ENCODE results near the gene PHLDA3.

Gene PHLDA3

DNA sequence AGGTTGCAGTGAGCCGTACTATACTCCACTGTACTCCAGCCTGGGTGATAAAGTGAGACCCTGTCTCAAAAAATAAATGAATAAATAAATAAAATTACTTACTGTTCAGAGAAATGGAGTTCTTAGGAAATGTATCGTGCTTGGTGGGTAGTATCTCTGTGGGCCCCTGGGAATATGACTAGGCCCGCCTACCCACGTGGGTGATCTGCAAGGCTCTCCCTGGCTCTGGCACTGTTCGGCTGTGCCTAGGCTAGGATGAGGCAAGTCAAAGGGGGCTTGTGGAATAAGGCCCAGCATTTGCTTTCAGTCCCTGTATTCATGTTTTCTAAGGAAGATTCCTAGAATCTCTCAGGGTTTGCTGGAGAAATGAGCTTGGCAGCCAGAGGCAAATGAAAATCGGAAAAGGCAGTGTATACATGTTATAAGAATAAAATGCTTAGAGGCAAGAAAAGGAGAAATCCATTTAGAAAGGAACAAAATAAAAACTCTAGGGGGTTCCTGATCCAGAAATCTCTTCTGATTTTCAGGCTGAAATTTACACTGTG lies 42.5 kb upstream of the PHLDA3 start:
- Histone ChIP-seq H3K27me3 (ENCODE audit: insufficient read depth, low read length) (no peaks in the 10 kb centered on the region), H4K20me1 (ENCODE audit: insufficient read depth, low read length) (no peaks in the 10 kb centered on the region), H2AFZ (ENCODE audit: low read length) (no peak overlapping the region), H3F3A (ENCODE audit: insufficient read depth, low read length) (no peaks in the 10 kb centered on the region), H3K4me3 (ENCODE audit: low read depth, low read length, poor library complexity, severe bottlenecking) (no peak overlapping the region), H3K9ac (ENCODE audit: low read length) (no peak overlapping the region), H3K4me2 (ENCODE audit: low read length) (peak overlapping the region; percentile 33; the same call in 1 of the 2 replicates), H3K36me3 (ENCODE audit: insufficient read depth, low read length) (no peaks in the 10 kb centered on the region), H3K4me1 (ENCODE audit: insufficient read depth, low read length, severe bottlenecking) (peaks cover 51% of the 10 kb centered on the region), H3K9me2 (ENCODE audit: low read depth, low read length) (no peaks in the 10 kb centered on the region), H3K79me2 (ENCODE audit: insufficient read depth, low read length) (no peaks in the 10 kb centered on the region), H3K27ac (ENCODE audit: low read depth, low read length, poor library complexity, severe bottlenecking) (peak overlapping the region; percentile 63), H3K9me3 (ENCODE audit: low read length) (no peaks in the 10 kb centered on the region)
- TF ChIP-seq EZH2 (IDR thresholded peaks at IDR 0.05; ENCODE audit: borderline replicate concordance, low read length), result no peak
- TF ChIP-seq, protein P1, sequence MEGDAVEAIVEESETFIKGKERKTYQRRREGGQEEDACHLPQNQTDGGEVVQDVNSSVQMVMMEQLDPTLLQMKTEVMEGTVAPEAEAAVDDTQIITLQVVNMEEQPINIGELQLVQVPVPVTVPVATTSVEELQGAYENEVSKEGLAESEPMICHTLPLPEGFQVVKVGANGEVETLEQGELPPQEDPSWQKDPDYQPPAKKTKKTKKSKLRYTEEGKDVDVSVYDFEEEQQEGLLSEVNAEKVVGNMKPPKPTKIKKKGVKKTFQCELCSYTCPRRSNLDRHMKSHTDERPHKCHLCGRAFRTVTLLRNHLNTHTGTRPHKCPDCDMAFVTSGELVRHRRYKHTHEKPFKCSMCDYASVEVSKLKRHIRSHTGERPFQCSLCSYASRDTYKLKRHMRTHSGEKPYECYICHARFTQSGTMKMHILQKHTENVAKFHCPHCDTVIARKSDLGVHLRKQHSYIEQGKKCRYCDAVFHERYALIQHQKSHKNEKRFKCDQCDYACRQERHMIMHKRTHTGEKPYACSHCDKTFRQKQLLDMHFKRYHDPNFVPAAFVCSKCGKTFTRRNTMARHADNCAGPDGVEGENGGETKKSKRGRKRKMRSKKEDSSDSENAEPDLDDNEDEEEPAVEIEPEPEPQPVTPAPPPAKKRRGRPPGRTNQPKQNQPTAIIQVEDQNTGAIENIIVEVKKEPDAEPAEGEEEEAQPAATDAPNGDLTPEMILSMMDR (IDR thresholded peaks at IDR 0.05; ENCODE audit: low read length), result no peak

DNA sequence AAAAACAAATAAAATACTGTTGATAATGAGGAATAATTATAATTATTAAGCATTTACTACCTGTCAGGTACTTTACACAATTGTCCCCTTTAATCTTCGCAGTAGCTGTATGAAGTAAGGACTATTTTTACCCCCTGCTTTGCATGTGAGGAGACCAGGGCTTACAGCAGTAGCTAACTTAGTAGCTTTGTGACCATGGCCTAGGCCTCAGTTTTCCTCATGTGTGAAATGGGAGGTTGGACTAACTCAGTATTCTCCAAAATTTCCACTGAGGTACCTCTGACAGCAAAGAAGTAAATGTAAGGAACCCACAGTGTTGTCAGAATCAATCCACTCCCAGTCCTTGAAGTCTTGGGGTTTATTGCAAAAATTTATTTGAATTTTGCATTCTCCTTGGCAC lies 41.7 kb upstream of the PHLDA3 start:
- no peaks in the 10 kb centered on the region for H3K9me2 ChIP-seq (ENCODE audit: low read depth, low read length)
- H3F3A ChIP-seq (ENCODE audit: insufficient read depth, low read length), result no peaks in the 10 kb centered on the region
- H2AFZ ChIP-seq (ENCODE audit: low read length), result no peak overlapping the region
- no peaks in the 10 kb centered on the region for H3K9me3 ChIP-seq (ENCODE audit: low read length)
- peak overlapping the region; percentile 63 for H3K27ac ChIP-seq (ENCODE audit: low read depth, low read length, poor library complexity, severe bottlenecking)
- no peak for TF ChIP-seq EZH2 (IDR thresholded peaks at IDR 0.05; ENCODE audit: borderline replicate concordance, low read length)
- TF ChIP-seq, protein P1 (IDR thresholded peaks at IDR 0.05; ENCODE audit: low read length), result no peak
- H3K4me3 ChIP-seq (ENCODE audit: low read depth, low read length, poor library complexity, severe bottlenecking), result no peak overlapping the region
- peak overlapping the region; percentile 25; the same call in 1 of the 2 replicates for H3K9ac ChIP-seq (ENCODE audit: low read length)
- no peaks in the 10 kb centered on the region for H4K20me1 ChIP-seq (ENCODE audit: insufficient read depth, low read length)
- peak overlapping the region; percentile 33; the same call in 1 of the 2 replicates for H3K4me2 ChIP-seq (ENCODE audit: low read length)
- no peaks in the 10 kb centered on the region for H3K27me3 ChIP-seq (ENCODE audit: insufficient read depth, low read length)
- H3K79me2 ChIP-seq (ENCODE audit: insufficient read depth, low read length), result no peaks in the 10 kb centered on the region
- no peaks in the 10 kb centered on the region for H3K36me3 ChIP-seq (ENCODE audit: insufficient read depth, low read length)
- H3K4me1 ChIP-seq (ENCODE audit: insufficient read depth, low read length, severe bottlenecking), result peaks cover 59% of the 10 kb centered on the region

DNA sequence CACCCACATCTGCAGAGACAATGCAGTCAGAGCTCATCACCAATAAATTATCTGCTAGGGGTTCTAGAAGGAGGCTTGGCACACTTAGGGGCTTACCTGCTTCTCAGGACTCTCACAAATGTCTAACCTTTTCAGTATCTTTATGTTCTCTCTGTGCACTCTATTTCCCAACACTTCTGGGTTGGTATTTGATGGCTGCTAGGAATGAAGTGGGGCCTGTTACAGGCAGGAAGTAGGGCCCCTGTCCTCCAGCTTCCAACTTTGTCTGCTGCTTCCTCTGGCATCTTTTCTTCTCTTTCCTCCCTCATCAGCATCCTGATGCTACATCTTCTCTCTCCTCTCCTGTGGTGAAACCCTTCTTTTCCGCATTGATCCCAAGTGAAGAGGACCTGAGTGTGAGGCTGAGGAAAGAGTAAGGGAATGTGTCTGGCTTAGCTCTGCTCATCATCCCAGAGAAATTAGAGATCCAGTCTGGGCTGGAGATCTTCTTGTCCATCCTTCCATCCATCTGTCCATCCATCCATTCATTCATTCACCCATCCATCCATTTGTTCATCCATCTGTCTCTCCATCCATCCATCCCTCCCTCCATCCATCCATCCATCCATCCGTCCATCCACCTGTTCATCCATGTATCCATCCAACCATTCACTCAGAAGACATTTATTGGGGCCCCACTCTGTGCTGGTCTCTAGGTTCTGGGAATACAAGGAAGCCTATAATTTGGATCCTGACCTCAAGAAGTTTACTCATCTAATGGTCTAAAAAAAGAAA lies 40.8 kb upstream of the PHLDA3 start:
- no peaks in the 10 kb centered on the region for H3F3A ChIP-seq (ENCODE audit: insufficient read depth, low read length)
- H2AFZ ChIP-seq (ENCODE audit: low read length), result no peak overlapping the region
- no peak overlapping the region for H3K4me2 ChIP-seq (ENCODE audit: low read length)

More for the DNA sequence above, 40.8 kb upstream of the PHLDA3 start:
- Histone ChIP-seq H4K20me1 (ENCODE audit: insufficient read depth, low read length) (no peaks in the 10 kb centered on the region), H3K79me2 (ENCODE audit: insufficient read depth, low read length) (no peaks in the 10 kb centered on the region), H3K36me3 (ENCODE audit: insufficient read depth, low read length) (no peaks in the 10 kb centered on the region), H3K9ac (ENCODE audit: low read length) (no peak overlapping the region), H3K4me3 (ENCODE audit: low read depth, low read length, poor library complexity, severe bottlenecking) (no peak overlapping the region), H3K9me3 (ENCODE audit: low read length) (no peaks in the 10 kb centered on the region), H3K9me2 (ENCODE audit: low read depth, low read length) (no peaks in the 10 kb centered on the region), H3K27me3 (ENCODE audit: insufficient read depth, low read length) (no peaks in the 10 kb centered on the region), H3K27ac (ENCODE audit: low read depth, low read length, poor library complexity, severe bottlenecking) (peak overlapping the region; percentile 77), H3K4me1 (ENCODE audit: insufficient read depth, low read length, severe bottlenecking) (peaks cover 68% of the 10 kb centered on the region)
- no peak for TF ChIP-seq EZH2 (IDR thresholded peaks at IDR 0.05; ENCODE audit: borderline replicate concordance, low read length)
- TF ChIP-seq, protein P1 (IDR thresholded peaks at IDR 0.05; ENCODE audit: low read length), result no peak
